NCI-H1417 treated with DMSO at 0.1 percent for 48 hours (cell line): ENCODE results near the gene DUSP10.

ENCODE experiments used
- DNase-seq: peaks from one replicate; lab custom pipeline; 2025; lab: John Stamatoyannopoulos, UW

DUSP10 gene

GRCh38 chr1:221762121-221762520 is 20.2 kb upstream of the DUSP10 start:
- DNase-seq, result no peak

GRCh38 chr1:221761354-221762002 is 19.6 kb upstream of the DUSP10 start:
- DNase-seq, result no peak

- no peak for DNase-seq
Observed at GRCh38 chr1:221760911-221761310, 19.0 kb upstream of the DUSP10 start.

GRCh38 chr1:221759436-221759835 is 17.5 kb upstream of the DUSP10 start:
- no peak for DNase-seq

GRCh38 chr1:221758455-221758854 is 16.6 kb upstream of the DUSP10 start:
- no peak for DNase-seq

- no peak for DNase-seq
Observed at GRCh38 chr1:221756830-221757551, 15.1 kb upstream of the DUSP10 start.

GRCh38 chr1:221753828-221754188 is 11.9 kb upstream of the DUSP10 start:
- no peak for DNase-seq

GRCh38 chr1:221751226-221751887 is 9.5 kb upstream of the DUSP10 start:
- DNase-seq, result no peak

- no peak for DNase-seq
Observed at GRCh38 chr1:221748981-221749380, 7.1 kb upstream of the DUSP10 start.

GRCh38 chr1:221747839-221748238 is 6.0 kb upstream of the DUSP10 start:
- no peak for DNase-seq

GRCh38 chr1:221743416-221744208 is 1.7 kb upstream of the DUSP10 start:
- no peak for DNase-seq

- DNase-seq, result no peak
Observed at GRCh38 chr1:221742555-221743415, 896 bp upstream of the DUSP10 start.

GRCh38 chr1:221740993-221741702 is 741 bp downstream of the DUSP10 start:
- no peak for DNase-seq

GRCh38 chr1:221740369-221740992 is 1.4 kb downstream of the DUSP10 start:
- no peak for DNase-seq

- DNase-seq, result no peak
Observed at GRCh38 chr1:221739677-221740025, 2.2 kb downstream of the DUSP10 start.

GRCh38 chr1:221739018-221739676 is 2.7 kb downstream of the DUSP10 start:
- no peak for DNase-seq

GRCh38 chr1:221736714-221737113 is 5.2 kb downstream of the DUSP10 start:
- no peak for DNase-seq

- DNase-seq, result no peak
Observed at GRCh38 chr1:221735999-221736398, 5.9 kb downstream of the DUSP10 start.

- no peak for DNase-seq
Observed at GRCh38 chr1:221734187-221734586, 7.7 kb downstream of the DUSP10 start.

GRCh38 chr1:221732052-221732451 is 9.8 kb downstream of the DUSP10 start:
- no peak for DNase-seq
